ENCODE data around the gene AHSA1. TPM values are rescaled to one million over a fixed set of nuclear protein-coding genes. Genes with fewer than 3 reads are reported as not detected.

Gene AHSA1
- total RNA-seq (2022; extraction: Qiagen RNA extraction; ENCODE audit: low read depth), result 223 to 417 TPM (median 266 TPM) in 5 replicates

GRCh38 chr14:77457522-77458248 lies at the start of gene AHSA1, which contains the start of gene VIPAS39:
AHSA1 (plus strand) TSS chr14:77458093; CDS start chr14:77458190, 97 bp downstream.
VIPAS39 (minus strand) TSS chr14:77457601; CDS start chr14:77454102, 3,499 bp downstream.

DNA sequence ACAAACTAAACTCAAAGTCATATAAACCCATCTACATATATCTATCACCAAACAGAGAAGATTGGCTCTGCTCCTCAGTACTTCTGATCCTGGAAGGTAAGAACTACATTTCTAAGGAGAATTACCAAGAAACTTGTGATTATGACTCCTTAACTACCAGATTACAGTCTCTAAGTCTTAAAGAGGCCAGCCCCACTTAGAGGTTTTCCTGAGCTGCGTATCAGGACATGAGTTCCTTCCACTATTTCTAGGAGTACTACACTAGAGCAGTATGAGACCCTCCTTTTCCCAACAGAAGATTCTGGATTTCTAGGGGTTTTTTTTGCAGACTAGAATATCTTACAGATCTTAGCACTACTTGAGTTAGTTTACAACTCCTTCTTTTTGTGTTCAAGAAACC lies 34.5 kb upstream of the AHSA1 start, which contains the start of gene NOXRED1:
Gene NOXRED1 (minus strand): TSS at position 101 of the 400 bp plus-strand sequence. CDS start 634 bp downstream, outside the sequence.

GRCh38 chr14:77498120-77498979 lies 40.5 kb downstream of the AHSA1 start, which contains the start of gene ISM2:
ISM2 (minus strand) TSS chr14:77498816; CDS start chr14:77498793, 23 bp downstream.

Other genes with a start within 250 kb of the AHSA1 start
- not detected in 5 replicates for gene NGB, start 186.9 kb upstream of the AHSA1 start, total RNA-seq (2022; extraction: Qiagen RNA extraction; ENCODE audit: low read depth)
- gene POMT2, start 137.2 kb upstream of the AHSA1 start, total RNA-seq (2022; extraction: Qiagen RNA extraction; ENCODE audit: low read depth), result 30.3 to 33.9 TPM (median 32.0 TPM) in 5 replicates
- 32.3 to 42.7 TPM (median 36.0 TPM) in 5 replicates for gene GSTZ1, start 137.1 kb upstream of the AHSA1 start, total RNA-seq (2022; extraction: Qiagen RNA extraction; ENCODE audit: low read depth)
- 3.6 to 8.2 TPM (median 7.4 TPM) in 5 replicates for gene TMED8, start 81.0 kb upstream of the AHSA1 start, total RNA-seq (2022; extraction: Qiagen RNA extraction; ENCODE audit: low read depth)
- 1.9 to 3.1 TPM (median 1.9 TPM) in 5 replicates for gene SAMD15, start 80.7 kb upstream of the AHSA1 start, total RNA-seq (2022; extraction: Qiagen RNA extraction; ENCODE audit: low read depth)
- gene NOXRED1, start 34.6 kb upstream of the AHSA1 start, total RNA-seq (2022; extraction: Qiagen RNA extraction; ENCODE audit: low read depth), result 0.26 TPM in 1 of 5 replicates, not detected in the others
- gene VIPAS39, start 492 bp upstream of the AHSA1 start, total RNA-seq (2022; extraction: Qiagen RNA extraction; ENCODE audit: low read depth), result 12.6 to 14.3 TPM (median 14.0 TPM) in 5 replicates
- gene ISM2, start 40.7 kb downstream of the AHSA1 start, total RNA-seq (2022; extraction: Qiagen RNA extraction; ENCODE audit: low read depth), result 0.33 to 0.91 TPM (median 0.46 TPM) in 5 replicates
- gene SPTLC2, start 158.5 kb downstream of the AHSA1 start, total RNA-seq (2022; extraction: Qiagen RNA extraction; ENCODE audit: low read depth), result 23.2 to 35.6 TPM (median 29.2 TPM) in 5 replicates
- gene ALKBH1, start 249.9 kb downstream of the AHSA1 start, total RNA-seq (2022; extraction: Qiagen RNA extraction; ENCODE audit: low read depth), result 13.3 to 15.4 TPM (median 15.0 TPM) in 5 replicates

Measured in A549 treated with ZK216348 at 1 μM for 4 hours (cell line).